HG03135 (cell line): Measurements from ENCODE around the gene PPRC1.

Experiments
- ATAC-seq: cut with Tn5 transposase; IDR thresholded peaks from one replicate; pipeline ENCODE4 v1.9.1; 2021; ENCODE audit warnings: mild to moderate bottlenecking, moderate library complexity; ENCODE audit not compliant: unreplicated experiment

PPRC1 gene, protein sequence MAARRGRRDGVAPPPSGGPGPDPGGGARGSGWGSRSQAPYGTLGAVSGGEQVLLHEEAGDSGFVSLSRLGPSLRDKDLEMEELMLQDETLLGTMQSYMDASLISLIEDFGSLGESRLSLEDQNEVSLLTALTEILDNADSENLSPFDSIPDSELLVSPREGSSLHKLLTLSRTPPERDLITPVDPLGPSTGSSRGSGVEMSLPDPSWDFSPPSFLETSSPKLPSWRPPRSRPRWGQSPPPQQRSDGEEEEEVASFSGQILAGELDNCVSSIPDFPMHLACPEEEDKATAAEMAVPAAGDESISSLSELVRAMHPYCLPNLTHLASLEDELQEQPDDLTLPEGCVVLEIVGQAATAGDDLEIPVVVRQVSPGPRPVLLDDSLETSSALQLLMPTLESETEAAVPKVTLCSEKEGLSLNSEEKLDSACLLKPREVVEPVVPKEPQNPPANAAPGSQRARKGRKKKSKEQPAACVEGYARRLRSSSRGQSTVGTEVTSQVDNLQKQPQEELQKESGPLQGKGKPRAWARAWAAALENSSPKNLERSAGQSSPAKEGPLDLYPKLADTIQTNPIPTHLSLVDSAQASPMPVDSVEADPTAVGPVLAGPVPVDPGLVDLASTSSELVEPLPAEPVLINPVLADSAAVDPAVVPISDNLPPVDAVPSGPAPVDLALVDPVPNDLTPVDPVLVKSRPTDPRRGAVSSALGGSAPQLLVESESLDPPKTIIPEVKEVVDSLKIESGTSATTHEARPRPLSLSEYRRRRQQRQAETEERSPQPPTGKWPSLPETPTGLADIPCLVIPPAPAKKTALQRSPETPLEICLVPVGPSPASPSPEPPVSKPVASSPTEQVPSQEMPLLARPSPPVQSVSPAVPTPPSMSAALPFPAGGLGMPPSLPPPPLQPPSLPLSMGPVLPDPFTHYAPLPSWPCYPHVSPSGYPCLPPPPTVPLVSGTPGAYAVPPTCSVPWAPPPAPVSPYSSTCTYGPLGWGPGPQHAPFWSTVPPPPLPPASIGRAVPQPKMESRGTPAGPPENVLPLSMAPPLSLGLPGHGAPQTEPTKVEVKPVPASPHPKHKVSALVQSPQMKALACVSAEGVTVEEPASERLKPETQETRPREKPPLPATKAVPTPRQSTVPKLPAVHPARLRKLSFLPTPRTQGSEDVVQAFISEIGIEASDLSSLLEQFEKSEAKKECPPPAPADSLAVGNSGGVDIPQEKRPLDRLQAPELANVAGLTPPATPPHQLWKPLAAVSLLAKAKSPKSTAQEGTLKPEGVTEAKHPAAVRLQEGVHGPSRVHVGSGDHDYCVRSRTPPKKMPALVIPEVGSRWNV (N-terminal part only)

DNA sequence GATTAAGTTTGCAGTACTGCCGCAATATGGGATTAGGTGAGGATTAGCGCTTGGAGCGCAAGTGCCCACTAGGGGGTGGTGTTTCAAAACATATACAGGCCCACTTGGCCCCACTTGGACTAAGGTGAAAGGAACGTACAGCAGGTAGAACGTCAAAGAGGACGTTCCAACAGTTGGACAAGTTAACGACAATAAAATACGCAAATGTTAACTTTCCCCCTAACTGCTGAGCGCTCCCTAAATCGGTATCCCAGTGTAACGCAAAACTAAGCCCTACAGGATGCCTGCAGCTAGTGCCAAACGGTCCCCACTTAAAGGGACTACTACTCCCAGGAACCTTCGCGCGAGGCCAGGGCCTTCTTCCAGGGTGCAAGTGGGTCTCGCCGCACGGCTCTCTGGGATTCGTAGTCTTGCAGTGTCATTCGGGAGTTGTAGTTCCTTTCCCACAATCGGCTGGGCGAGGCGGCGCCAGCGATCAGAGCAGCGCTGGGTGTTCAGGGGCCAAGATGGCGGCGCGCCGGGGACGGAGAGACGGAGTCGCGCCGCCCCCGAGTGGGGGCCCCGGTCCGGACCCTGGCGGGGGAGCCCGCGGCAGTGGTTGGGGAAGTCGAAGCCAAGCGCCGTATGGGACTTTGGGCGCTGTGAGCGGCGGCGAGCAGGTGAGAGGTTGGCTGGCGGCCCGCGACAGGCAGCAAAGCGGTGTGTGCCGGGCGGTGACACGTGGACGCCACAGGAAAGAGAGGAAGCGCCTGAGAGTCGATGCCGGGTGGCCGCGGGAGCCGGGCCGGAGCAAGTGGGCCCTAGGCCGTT is at the start of gene PPRC1:
Gene PPRC1 (plus strand): TSS at position 478 of the 810 bp plus-strand sequence. CDS start 29 bp downstream, at position 507.
- peak; percentile 95 for ATAC-seq

DNA sequence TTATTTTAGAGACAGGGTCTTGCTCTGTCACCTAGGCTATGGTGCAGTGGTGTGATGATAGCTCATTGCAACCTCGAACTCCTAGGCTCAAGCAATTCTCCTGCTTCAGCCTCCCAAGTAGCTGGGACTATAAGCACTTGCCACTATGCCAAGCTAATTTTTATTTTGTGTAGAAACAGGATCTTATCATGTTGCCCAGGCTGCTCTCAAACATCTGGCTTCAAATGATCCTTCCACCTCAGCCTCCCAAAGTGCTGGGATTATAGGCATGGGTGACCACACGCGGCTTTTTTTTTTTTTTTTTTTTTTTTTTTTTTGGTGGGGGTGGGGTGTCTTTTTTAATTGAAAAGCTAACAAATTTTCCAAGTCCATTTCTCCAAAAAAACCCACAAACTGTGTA is 49.3 kb upstream of the PPRC1 start:
- no peak for ATAC-seq

DNA sequence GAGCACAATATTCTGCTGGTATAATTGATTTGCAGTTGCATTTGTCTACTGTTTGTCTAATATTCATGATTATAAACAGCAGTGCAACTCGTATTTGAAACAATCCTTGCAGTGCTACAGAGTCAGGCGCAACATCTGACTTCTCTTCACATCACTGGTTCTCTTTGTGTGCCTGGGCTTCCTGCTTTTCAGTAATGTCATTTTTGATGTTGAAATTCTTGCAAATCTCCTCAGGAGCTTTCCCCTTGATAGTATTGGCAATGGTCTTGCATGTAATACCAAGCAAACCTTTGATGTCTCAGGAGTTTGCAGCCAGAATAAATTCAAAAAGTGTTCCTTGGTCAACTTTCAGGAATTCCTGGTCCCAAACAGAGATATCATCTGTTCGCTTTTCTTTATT is 47.5 kb upstream of the PPRC1 start:
- no peak for ATAC-seq

DNA sequence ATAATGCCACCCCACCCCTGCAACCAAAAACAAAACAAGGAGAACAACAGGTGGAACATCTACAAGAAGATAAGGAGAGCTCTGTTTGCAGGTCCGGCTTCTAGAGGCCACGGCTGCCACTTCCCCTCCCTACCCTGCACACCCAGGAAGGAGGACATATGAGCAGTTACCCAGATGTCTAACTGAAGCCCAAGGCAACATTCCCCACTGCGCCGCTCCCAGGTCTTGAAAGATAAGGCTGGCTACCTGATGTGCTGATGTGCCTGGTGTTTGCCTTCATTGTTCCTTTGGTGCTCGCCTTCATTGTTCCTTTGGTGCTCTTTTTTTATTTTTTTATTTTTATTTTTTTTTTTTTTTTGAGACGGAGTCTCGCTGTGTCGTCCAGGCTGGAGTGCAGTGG is 46.6 kb upstream of the PPRC1 start:
- ATAC-seq = no peak

DNA sequence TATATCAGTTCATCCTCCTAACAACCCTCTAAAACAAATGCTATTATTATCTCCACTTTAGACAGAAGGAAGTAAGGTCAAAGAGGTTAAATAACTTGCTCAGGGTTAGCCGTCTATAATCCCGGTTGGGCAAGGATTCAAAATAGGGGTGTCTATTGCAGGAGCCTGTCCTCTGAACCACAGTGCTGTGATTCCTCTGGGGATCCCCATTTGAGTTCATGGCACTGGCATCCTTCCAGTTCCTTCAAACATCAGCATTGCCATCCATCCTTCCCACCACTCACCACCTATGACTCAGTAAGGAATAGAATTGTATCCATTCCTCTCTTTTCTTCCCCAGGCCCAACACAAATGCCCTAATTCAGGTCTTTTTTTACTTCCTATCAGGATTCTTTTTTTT is 42.1 kb upstream of the PPRC1 start:
- ATAC-seq = no peak

DNA sequence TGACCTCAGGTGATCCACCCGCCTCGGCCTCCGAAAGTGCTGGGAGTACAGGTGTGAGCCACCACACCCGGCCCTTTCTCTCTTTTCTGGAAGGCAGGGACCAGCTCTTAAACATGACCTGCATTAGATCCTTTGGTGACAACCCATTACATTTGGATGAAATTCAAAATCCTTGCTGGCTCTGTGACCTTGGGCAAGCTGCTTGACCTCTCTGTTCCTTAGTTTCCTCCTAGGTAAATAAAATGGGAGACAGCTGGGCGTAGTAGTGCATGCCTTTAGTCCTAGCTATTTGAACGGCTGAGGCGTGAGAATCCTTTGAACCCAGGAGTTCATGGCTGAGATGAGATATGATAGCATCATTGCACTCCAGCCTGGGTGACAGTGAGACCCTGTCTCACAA is 36.4 kb upstream of the PPRC1 start:
- ATAC-seq = no peak

DNA sequence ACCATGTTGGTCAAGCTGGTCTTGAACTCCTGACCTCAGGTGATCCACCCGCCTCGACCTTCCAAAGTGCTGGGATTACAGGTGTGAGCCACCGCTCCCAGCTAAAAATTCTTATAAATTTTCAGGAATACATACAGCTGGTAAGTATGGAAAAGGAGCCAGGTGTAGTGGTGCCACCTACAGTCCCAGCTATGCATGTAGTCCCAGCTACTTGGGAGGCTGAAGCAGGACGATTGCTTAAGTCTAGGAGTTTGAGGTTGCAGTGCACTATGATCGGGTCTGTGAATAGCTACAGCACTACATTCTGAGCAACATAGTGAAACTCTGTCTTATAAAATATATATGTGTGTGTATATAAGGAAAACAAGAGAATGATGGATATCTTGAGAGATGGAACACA is 31.7 kb upstream of the PPRC1 start:
- no peak for ATAC-seq

DNA sequence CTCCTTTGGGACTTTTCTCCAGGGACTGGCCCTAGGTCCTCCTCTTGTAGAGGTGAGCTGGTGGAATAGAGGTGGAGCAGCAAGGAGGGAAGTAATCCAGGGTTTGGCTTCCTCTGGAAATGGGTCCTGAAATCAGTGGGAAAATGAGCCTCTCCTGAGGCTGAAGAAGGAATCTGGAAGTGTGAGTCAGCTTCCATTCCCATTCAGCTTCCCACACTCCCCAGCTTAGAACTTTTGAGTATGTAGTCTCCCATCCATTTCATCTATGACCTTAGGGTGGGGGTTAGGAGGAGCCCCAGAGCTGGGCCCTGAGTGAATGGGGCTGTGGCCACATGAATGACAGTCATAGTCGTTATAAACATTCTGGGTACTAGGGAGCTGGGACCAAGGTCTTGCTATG is 30.4 kb upstream of the PPRC1 start:
- no peak for ATAC-seq

DNA sequence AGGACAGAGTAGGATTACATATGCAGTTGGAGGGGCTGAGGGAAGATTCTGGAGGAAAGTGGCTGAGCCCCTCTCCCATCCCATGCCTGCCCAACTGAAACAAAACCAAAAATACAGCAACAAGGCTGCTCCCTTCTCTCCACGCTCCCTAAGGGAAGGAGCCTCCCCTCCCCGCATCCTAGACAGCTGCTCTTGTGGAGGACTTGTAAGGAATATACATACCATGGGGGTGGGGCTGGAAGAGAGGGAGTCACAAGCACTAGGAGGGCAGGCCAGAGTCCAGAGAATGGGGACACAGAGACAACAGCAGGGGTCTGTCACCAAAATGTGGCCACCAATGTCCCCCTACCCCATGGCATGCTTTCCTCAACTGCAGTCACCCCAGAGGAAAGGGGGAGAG is 25.8 kb upstream of the PPRC1 start:
- ATAC-seq = no peak

DNA sequence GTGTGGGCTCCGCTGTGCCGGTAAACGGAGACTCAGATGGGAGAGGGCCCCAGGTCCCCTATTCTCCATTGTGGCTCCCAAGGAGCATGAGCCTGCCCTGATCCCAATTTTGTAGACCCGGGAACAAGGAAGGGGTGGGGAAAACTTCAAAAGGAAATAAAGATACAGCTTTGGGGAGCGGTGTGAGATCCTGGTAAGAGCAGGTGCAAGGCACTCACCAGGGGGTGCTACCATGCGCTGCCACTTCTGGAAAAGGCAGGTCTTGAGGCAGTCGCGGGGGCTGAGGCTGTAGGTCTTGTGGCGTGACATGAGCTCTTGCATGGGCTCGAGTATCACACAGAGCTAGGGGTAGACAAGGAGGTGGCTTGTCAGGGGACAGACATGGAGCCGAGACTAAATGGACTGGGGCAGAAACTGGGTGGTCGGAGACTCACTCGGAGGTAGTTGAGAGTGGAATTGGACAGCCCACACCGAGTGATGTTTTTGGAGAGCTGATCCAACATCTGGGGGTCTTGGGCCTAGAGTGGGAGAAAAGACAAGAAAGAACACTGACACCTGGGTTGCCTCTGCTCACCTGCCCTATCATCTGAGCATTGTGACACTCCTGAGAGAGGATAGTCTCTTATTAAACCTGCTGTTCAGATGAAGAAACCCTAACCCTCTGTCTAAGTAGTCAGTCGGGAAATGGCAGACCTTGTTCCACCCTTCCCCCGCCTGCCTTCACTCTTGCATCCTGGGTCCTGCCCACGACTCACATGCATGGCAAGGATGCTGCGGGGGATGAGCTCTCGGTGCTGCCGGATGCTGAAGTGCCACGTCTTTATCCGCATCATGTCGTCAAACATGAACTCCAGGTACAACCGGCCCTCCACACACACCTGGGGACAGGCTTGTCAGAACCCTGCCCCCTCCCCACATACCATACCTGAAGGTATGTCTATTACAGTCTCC is 23.4 kb upstream of the PPRC1 start:
- no peak for ATAC-seq

DNA sequence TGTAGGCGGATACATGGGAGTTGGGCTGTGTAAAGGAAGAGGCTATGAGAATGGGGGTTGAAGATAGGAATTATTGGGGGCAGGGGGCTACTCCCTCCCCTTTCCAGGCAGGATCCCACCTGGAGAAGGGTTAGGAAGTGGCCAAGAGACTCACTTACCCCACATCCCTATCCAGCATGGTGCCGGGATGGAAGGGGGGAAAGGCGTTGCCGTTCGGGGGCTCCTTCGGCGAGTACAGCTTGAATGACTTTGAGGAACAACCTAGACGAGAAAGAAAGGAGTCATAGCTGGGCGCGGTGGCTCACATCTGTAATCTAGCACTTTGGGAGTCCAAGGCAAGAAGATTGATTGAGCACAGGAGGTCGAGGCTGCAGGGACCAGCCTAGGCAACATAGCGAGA is 21.6 kb upstream of the PPRC1 start:
- ATAC-seq = no peak

DNA sequence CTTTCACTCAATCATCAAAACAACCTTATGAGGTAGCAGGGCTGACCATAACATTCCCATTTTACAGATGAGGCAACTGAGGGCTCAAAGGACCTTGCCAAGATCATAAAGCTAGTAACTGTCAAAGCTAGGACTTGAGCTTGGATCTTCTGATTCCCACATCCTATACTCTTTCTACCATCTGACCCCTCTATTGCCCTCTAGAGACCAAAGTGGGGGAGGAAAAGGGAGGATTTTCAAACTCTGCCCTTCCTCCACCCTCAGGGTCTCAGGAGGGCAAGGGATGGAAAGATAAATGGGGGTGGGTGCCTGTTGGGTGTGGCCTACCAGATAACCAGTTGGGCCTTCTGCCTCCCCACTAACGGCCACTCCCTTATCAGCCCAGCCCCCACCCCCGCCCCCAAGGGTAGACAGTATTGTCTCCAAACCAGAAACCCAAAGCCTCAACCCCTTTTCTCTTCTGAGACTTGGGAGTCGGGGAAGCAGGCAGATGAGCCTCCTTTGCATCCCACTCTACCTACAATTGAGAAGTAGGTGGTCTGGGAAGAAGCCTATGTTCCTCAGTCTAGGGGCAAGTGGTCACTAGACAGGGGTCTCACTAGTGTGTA is 20.5 kb upstream of the PPRC1 start:
- ATAC-seq = no peak

DNA sequence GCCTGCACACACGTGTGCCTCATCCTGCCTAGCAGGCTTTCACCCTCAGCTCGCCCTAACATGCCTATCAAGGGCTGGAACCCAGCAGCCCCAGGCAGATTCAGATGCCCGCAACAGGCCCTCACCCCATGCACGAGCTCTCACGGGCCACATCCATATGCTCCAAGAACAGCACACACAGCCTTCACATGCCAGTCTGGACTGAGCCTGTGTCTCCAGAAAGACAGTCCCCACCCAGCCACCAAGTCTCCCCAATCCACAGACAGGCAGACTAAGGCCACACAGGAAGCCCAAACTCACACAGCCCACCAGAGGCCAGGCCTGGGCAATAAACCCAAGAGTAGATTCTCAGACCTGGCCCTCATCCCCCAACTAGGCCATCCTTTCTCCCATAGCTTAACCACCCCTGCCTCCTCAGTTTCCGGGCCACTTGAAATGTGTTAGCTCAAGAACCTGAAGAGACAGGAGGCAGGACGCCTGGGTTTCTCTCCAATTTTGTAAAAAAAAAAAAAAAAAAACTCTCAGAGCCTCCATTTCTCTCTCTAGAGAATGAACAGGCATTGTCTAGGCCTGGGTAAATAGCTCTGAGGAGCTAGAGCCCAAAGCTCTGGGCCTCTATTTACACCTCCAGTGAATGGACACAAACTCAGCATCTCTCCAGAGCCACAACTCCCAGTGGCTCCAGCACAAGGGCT is 19.4 kb upstream of the PPRC1 start:
- ATAC-seq = no peak

DNA sequence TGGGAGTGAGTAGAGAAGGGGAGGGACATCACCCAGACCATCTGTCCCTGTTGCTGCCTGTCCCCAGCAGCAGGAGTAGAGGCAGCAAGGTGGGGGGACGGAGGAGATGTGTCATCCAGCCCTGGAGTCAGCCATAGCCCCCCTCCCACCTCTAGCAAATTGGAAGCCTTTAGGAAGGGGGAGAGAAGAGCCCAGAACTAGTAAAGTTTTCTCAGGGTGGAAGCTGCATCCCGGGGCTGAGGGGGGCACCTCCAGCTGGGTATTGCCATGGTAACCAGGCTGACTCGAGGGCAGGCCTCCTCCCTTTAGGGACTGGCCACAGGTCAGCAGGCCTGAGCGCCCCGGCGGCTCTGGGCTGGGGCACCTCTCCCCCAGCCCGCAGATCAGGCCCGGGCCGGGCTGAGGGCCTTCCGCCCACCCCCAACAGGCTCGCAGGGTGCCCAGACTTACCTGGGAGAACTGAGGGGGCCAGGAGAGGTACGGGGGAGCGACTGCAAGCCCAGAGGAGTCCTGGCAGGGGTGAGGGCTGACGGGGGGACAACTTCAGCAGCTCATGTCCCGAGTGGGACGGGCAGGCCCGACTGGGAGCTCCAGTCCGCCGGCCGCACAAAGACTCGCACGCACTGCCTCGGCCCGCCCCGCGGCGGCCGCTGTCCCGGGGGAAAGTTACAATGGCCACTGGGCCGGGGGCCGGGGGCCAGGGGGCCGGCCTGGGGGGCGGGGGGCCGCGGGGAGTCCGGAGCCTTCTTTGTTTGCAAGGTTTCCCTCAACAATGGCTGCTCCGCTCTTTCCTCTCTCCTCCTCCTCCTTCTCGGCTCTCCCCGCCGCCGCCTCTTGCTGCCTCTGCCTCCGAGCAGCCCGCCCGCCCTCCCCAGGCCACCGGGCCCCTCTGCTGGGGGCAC is 18.6 kb upstream of the PPRC1 start:
- peak; percentile 31 for ATAC-seq

DNA sequence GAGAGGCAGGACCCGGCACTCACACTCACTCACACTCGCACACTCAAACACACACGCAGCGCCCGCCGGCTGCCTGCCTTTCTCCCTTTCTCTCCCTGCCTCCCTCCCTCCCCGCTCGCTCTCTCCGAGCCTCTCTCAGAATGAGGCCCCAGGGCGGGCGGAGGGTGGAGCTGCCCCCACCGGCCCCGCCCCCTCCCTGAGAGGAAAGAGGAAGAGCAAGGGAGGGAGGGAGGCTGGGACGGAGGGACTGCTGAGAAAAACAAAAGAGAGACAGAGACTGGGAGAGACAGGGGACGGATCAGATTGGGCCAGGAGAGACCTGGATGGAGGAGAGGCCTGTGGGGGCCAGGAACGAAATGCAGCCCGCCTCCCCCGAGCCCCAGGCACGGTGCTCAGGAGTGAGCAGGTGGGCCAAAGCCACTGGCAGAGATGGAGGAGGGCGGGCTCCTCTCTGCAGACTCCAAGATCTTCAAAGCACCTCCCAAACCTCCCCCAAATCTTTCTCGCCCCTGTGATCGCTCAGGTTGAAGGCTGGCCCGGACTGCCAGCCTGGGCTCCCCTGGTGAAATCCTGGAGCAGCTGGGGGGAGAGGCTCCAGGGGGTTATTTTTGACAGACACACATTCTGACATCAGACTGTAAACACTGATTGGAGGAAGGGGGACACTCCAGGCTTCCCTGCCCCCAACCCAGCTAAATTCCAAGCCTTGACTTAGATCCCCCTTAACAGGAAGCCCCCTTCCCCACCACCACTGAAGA is 17.8 kb upstream of the PPRC1 start:
- ATAC-seq = peak; percentile 50

DNA sequence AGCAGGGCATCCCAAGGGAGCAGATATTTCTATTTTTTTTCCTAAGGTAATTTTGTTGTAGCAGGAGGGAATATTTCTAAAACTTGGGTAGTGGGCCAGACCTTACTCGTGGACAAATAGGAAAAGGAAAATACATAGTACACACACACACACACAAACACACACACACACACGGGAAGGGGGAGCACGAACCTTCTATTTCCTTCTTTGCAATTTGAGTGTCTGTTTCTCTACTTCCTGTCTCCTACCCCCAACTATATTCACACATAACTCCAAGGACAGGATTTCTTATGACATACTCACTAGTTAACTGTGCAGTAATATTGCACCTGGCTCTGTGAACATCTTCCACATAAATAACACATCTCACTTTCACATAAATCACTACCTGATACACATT is 17.1 kb upstream of the PPRC1 start:
- no peak for ATAC-seq
